Hematopoietic multipotent progenitor cell treated with erythropoietin and hydrocortisone succinate and interleukin-3 and kit ligand, for 15 days (in vitro differentiated cells): ENCODE results near the gene FAM187B.

Source experiments
- DNase-seq: peaks from one replicate; pipeline ENCODE4 v3.0.0-alpha.2; 2015; ENCODE audit warnings: low spot score

Gene FAM187B

DNA sequence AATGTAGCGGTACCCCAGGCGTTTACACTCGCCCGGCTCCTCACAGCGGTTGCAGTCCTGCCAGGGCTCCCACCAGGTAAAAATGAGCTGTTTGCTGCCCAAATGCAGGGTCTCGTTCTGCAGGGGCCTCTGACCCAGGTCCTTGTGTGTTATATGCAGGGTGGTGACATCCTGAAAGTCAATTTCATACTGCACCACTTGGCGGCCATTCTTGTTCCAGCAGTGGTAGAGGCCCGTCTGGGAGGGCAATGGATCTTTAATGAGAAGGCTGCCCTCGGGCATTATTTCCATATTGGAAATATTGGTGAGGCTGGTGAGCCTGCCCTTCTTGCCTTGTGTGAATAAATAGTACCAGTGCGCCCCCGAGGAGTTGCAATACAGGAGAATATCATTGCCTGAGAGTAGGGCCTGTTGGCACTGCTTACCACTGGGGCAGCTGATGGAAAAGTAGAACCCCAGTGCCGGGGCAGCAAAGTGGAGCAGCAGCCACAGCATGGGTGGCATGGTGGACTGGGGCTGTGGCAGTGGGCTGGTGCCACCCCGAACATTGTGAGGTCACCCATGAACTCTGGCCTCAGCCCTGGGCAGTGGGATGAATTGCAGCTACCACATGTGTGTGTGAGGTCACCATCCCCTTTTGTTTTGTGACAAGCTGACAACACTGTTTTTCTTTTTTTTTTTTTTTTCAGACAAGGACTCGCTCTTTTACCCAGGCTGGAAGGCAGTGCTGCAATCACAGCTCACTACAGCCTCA is at the start of gene FAM187B:
Gene FAM187B (minus strand): TSS at position 563 of the 754 bp plus-strand sequence. CDS start 59 bp downstream, at position 504.
- no peak for DNase-seq

DNA sequence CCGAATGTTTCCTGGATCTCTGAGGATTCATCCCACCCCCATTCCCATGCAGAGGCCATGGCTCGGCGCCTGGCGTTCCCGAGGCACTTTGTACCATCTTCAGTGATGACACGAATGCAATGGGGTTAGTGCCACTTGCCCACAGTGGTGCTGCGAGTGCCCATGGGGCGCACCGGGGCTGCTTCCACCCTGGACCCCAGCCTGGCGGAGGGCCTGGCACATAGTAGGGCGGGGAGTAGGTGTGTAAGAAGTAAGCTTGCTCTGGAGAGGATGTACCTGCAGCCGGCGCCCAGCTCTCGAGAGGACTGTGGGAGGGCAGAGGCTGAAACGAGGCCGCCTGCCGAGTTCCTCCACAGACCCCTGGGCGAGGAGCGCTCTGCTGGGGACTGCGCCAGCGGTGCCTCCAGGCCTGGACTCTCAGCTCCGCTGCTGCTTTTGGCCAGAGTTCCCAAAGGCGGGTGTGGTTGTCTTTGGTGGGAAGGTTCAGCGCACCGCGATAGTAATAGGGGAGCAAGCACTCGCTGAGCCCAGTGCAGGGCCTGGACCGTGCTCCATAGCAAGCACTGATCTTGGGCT is 48.3 kb upstream of the FAM187B start:
- no peak for DNase-seq

DNA sequence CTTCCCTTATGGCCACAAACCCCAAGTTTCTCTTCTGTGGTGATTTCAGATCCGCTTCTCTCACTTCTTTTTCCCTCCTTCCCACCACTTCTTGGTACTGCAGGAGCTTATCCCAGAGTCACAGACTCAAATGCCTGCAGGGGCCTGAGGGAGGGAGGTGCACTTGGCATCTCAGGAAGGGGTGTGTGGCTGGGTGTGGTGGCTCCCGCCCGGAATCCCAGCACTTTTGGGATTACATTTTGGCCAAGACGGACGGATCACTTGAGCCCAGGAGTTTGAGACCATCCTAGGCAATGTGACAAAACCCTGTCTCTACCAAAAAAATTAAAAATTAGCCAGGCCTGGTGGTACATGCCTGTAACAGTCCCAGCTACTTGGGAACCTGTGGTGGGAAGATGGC is 45.8 kb upstream of the FAM187B start:
- DNase-seq = no peak

DNA sequence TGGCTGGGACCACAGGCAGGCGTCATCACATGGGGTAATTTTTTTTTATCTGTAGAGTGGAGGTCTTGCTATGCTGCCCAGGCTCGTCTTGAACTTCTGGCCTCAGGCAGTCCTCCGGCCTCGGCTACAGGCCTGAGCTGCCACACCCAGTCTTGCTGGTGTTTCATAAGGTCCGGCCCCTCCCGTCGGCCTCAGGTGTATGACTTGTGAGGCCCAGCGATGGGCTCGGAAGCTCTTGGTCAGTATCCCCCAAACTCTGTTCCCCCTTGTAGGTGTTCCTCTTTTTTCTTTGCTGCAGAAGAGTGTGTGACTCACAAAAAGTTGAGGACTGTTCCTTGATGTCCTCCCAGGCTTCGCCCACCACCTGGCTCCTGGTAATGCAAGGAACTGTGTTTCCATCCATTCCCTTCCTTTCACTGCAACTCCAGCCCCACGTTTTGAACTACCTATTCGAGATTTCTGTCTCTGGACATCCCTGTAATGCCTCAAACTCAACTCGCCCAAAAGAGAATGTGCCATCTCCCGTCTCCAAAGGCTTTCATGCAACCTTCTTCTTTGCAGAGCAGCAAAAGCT is 45.2 kb upstream of the FAM187B start:
- DNase-seq = no peak

GRCh38 chr19:35272954-35273649 is 44.6 kb upstream of the FAM187B start:
- DNase-seq = no peak

DNA sequence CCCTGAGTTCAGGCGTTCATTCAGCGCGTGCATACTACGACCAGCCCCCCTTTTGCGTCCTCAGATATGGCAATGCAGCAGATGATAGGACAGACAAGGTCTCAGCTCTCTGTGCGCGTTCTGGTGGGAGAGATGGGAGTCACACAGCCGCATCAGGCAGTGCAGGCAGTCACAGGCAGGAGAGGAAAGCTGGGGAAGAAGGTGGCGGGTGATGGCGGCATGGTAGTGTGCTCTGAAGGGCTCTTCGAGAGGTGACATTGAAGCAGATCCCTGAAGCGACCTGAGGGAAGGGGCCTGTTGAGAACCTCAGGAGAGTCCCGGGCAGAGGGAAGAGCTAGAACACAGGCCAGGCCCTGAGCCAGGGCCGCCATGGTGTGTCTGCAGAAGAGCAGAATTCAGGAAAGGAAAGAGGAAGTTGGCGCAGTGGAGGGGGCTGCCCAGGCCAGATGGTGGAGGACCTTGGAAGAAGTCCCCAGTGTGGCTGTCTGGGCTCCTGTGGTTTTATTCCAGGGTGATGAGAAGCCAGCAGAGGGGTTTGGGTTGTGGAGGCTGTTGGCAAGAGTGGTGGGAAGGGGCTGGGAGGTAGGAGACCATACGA is 43.7 kb upstream of the FAM187B start:
- DNase-seq = no peak

DNA sequence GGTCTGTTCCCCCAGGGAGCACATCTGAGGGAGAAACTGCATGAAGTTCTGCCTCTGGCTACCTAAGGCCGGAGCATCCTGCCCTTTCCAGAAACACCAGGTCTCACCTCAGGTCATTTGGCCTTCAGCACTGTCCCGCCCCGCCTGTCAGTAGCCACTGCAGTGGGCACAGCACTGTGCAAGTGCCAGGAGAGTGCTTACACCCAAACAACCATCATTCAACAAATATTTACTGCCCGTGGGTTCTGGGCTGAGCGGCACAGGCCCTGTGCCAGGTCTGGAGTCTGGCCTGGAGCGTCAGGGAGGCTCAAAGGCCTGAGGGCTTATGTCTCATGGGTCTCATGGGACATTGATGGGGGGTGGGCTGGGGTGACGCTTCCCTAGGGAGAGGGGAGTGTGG is 43.0 kb upstream of the FAM187B start:
- no peak for DNase-seq

- no peak for DNase-seq
Measured at GRCh38 chr19:35270381-35270811, 41.9 kb upstream of the FAM187B start.

DNA sequence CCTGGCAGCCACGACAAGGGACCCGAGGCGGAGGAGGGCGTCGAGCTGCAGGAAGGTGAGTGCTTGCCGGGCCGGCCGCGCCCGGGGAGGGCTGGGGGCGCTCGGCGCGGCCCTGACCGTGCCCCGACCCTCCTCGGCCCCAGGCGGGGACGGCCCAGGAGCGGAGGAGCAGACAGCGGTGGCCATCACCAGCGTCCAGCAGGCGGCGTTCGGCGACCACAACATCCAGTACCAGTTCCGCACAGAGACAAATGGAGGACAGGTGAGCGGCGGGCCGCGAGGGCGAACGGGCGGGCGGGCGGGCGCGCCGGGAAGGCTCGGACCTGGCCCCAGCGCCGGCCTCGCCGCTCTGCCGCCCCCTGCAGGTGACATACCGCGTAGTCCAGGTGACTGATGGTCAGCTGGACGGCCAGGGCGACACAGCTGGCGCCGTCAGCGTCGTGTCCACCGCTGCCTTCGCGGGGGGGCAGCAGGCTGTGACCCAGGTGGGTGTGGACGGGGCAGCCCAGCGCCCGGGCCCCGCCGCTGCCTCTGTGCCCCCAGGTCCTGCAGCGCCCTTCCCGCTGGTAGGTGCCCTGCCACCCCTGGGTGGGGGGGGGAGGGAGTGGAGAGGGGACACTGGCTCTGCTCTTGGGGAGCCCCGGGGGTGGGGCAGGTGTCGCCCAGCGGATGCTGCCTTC is 41.0 kb upstream of the FAM187B start:
- peak; percentile 77 for DNase-seq

DNA sequence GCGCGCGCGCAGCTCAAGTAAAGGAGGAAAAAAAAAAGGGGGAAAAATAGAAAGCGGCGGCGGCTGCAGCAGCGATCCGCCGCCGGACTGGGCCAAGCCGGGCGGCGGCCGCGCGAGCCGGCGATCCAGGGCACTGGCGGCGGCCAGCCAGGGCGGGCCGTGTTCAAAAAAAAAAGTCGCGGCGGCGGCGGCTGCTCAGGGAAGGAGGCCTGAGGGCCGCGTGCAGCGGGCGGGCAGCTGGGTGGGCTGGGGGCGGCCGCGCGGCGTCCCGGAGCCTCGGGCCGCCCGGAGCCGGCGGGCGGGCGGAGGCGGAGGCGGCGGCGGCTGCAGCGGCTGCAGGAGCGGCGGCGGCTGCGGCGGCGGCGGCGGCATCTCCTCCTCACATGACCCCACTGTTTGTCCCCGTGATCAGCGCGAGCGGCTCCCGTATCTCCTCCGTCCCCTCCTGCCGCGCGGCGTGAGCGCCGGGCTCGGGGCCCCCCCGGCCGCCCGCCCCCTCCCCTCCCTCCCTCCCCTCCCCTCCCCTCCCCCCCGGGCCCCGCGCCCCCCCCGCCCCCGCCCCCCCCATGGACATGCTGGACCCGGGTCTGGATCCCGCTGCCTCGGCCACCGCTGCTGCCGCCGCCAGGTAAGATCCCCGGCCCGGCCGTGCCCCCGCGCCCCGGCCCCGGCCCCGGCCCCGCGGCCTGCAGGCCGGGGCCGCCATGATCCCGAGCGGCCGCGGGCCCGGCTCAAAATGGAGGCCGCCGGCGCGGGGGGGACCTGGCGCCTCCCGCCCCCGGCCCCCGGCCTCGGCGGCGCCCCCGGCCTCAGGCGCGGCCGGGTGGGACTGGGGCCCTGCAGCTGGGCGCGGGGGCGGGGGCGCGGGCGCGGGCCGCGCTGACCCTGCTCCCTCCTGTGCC is 40.2 kb upstream of the FAM187B start, which contains the start of gene USF2:
Gene USF2 (plus strand): TSS at position 427 of the 902 bp plus-strand sequence. CDS start 140 bp downstream, at position 567.
- peak; percentile 54 for DNase-seq

DNA sequence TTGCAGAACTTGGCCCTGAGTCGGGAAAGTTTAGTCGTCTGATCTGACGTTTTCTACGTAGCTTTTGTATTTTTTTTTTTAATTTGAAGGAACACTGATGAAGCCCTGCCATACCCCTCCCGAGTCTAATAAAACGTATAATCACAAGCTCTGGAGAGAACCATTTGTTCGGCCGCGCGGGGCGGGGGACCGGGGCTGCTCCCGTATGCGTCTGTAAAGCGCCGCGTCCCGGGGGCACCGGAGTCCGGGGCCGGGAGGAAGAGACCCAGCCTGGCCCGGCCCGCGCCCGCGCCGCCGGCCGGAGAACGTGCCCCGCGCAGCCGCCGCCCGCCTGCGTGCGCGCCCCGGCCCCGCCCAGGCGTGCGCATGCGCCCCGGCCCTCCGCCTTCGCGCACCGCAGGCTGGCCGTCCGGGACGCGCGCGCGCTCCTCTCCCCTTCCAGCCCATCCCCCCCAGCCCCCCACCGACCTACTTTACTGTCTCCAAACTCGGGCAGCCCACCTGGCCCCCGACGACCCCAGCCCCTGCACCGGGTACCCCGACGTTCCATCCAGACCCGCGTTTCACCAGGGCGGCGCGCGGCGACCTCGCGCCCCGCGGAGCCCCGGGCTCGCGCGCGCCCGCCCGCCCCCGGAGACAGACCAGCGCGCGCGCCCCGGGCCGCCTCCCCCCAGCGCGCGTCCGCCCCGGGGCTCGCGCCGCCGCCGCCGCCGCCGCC is 39.4 kb upstream of the FAM187B start:
- peak; percentile 85 for DNase-seq

- DNase-seq = no peak
Measured at GRCh38 chr19:35267353-35267817, 38.8 kb upstream of the FAM187B start.

- DNase-seq = no peak
Measured at GRCh38 chr19:35266520-35267352, 38.2 kb upstream of the FAM187B start.

DNA sequence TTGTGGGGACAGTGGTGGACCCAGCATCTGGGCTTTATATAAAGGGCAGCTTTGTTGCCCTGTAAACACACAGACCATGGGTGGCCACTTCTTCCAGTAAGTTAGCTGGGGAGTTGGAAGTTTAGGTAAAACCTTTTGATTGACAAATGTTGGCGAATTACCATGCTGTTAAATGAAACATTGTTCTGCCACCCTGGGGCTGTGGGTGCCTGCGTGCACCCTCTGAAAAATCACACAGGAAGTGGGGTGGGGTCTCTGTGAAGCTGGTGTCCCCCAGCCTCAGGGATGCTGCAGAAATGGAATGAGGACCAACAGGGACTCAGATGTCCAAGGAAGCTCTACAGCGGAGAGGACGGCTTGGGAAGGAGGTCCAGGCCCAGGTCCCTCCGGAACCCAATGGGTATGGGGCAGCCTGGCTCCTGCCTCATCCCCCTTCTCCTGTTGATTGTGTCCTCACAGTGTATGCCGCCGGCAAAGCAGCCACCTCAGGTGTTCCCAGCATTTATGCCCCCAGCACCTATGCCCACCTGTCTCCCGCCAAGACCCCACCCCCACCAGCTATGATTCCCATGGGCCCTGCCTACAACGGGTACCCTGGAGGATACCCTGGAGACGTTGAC is 37.5 kb upstream of the FAM187B start:
- no peak for DNase-seq

DNA sequence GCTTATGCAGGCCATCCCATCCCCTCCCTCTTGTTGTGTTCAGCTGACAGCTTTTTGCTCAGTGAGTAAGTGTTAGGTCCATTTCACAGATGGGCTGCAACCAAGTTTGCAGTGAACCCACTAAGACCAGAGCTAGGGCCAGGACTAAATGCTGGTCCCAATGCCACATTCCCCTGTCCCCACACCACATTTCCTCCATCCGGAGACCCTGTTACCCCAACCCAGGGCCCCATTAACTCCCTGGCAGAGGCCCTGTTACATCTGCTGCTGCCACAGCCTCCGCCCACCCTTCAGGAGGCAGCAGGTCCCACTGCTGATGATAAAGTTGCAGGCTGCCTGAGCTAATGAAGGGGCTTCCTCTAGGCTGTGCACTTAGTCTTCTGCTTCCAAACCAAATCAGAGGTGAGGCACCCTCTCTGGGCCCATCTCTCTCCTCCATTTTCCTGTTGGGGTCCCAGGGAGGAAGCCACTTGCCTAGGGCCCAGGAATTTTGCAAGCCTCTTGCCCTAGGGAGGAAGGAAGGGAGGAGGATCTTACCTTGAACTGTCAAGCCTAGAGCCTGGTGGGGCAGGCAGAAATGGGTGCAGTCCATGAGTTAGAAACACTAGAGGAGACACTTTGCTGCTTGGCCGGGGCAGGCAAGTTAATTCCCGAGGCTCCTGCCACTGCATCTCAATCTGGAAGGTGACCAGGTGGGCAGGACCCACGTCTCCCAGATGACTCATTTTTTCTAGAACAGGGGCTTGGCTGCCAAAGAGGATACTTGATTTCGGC is 36.8 kb upstream of the FAM187B start:
- DNase-seq = no peak

- no peak for DNase-seq
Measured at GRCh38 chr19:35264268-35265125, 36.0 kb upstream of the FAM187B start.
